Measurements from ENCODE around the gene ALOXE3.

Gene ALOXE3

GRCh38 chr17:8117980-8118768, at the start of gene ALOXE3:
TSS of gene ALOXE3 (minus strand) at chr17:8118514. CDS start at chr17:8117990, 524 bp downstream.
- ChIA-PET CTCF (interaction anchor here (0.8 to 7.5 kb wide), 32 partner anchors 9 to 131 kb away, joined by 3 to 168 read pairs (median 10); partner anchors contain the start of genes ALOX12B, AURKB, BORCS6 and PER1), POLR2A (no interaction called here)
- no peak for DNase-seq (ENCODE audit: low read depth, low spot score)
- TF ChIP-seq, protein P1, sequence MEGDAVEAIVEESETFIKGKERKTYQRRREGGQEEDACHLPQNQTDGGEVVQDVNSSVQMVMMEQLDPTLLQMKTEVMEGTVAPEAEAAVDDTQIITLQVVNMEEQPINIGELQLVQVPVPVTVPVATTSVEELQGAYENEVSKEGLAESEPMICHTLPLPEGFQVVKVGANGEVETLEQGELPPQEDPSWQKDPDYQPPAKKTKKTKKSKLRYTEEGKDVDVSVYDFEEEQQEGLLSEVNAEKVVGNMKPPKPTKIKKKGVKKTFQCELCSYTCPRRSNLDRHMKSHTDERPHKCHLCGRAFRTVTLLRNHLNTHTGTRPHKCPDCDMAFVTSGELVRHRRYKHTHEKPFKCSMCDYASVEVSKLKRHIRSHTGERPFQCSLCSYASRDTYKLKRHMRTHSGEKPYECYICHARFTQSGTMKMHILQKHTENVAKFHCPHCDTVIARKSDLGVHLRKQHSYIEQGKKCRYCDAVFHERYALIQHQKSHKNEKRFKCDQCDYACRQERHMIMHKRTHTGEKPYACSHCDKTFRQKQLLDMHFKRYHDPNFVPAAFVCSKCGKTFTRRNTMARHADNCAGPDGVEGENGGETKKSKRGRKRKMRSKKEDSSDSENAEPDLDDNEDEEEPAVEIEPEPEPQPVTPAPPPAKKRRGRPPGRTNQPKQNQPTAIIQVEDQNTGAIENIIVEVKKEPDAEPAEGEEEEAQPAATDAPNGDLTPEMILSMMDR (IDR thresholded peaks at IDR 0.05; ENCODE audit: insufficient read depth, low read length, missing control alignments) = no peak
- peak within 1 kb of the TSS; percentile 73 for H3K4me3 ChIP-seq (ENCODE audit: low read depth, low read length)

DNA sequence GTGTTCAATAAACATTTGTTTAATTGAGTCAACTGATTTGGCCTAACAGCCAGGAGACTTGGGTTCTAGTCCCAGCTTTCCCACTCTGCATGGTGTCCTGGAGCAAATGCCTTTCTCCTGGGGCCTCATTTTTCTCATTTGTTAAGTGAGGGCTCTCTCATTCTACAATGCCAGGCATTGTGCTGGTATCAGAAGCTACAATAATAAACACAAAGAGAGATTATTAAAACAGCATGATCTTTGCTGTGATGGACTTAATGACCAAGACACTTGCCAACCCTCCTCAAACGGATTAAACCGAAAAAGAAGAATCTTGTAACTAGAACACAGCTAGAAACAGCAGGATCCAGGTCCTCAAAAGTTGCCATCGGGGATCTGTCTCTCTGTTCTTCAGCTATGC, 49.2 kb upstream of the ALOXE3 start:
- TF ChIP-seq, protein P1 (IDR thresholded peaks at IDR 0.05; ENCODE audit: insufficient read depth, low read length, missing control alignments) = no peak
- H3K4me3 ChIP-seq (ENCODE audit: low read depth, low read length) = no peak overlapping the region
- ChIA-PET CTCF (interaction anchor here (0.9 to 2.6 kb wide), 6 partner anchors 9 to 107 kb away, joined by 3 to 13 read pairs (median 4); no protein-coding TSS in a partner anchor), POLR2A (no interaction called here)
- no peak for DNase-seq (ENCODE audit: low read depth, low spot score)

- ChIA-PET CTCF (interaction anchor here (0.6 to 2.6 kb wide), 3 partner anchors 8 to 109 kb away, joined by 3 to 13 read pairs (median 3); no protein-coding TSS in a partner anchor), POLR2A (no interaction called here)
- TF ChIP-seq, protein P1 (IDR thresholded peaks at IDR 0.05; ENCODE audit: insufficient read depth, low read length, missing control alignments) = no peak
- no peak for DNase-seq (ENCODE audit: low read depth, low spot score)
- no peak overlapping the region for H3K4me3 ChIP-seq (ENCODE audit: low read depth, low read length)
Observed at GRCh38 chr17:8166731-8167130, 48.4 kb upstream of the ALOXE3 start.

- ChIA-PET CTCF (interaction anchor here (1.0 to 1.8 kb wide), 3 partner anchors 44 to 72 kb away, joined by 3 to 6 read pairs (median 3); partner anchors contain the start of gene ALOXE3), POLR2A (interaction anchor here (0.6 to 2.5 kb wide), 2 partner anchors 9 to 621 kb away, joined by 3 to 14 read pairs; no protein-coding TSS in a partner anchor)
- TF ChIP-seq, protein P1 (IDR thresholded peaks at IDR 0.05; ENCODE audit: insufficient read depth, low read length, missing control alignments) = no peak
- no peak overlapping the region for H3K4me3 ChIP-seq (ENCODE audit: low read depth, low read length)
- no peak for DNase-seq (ENCODE audit: low read depth, low spot score)
Observed at GRCh38 chr17:8164815-8165131, 46.5 kb upstream of the ALOXE3 start.

GRCh38 chr17:8163978-8164814, 45.9 kb upstream of the ALOXE3 start:
- ChIA-PET CTCF (interaction anchor here (0.9 to 8.6 kb wide), 5 partner anchors 41 to 104 kb away, joined by 3 to 41 read pairs (median 3); partner anchors contain the start of genes ALOXE3 and HES7), POLR2A (interaction anchor here (0.6 to 2.5 kb wide), 2 partner anchors 9 to 622 kb away, joined by 3 to 14 read pairs; no protein-coding TSS in a partner anchor)
- no peak overlapping the region; the same call in 1 of the 2 replicates for H3K4me3 ChIP-seq (ENCODE audit: low read depth, low read length)

More at GRCh38 chr17:8163978-8164814, 45.9 kb upstream of the ALOXE3 start:
- no peak for DNase-seq (ENCODE audit: low read depth, low spot score)
- TF ChIP-seq, protein P1 (IDR thresholded peaks at IDR 0.05; ENCODE audit: insufficient read depth, low read length, missing control alignments) = no peak
